GM12873 (cell line): ENCODE data around the gene VBP1.
A peak's percentile ranks its signal among the peaks of the same experiment; 100 is the strongest.

Source experiments
- TF ChIP-seq, protein P1 (sequence below): IDR thresholded peaks from 2 replicates; pipeline ENCODE4 v1.5.1; 2012; ENCODE audit warnings: low read depth, mild to moderate bottlenecking, moderate library complexity, low read length, control low read depth; ENCODE audit not compliant: insufficient read depth; ENCODE audit errors: missing control alignments

VBP1 gene, protein sequence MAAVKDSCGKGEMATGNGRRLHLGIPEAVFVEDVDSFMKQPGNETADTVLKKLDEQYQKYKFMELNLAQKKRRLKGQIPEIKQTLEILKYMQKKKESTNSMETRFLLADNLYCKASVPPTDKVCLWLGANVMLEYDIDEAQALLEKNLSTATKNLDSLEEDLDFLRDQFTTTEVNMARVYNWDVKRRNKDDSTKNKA

DNA sequence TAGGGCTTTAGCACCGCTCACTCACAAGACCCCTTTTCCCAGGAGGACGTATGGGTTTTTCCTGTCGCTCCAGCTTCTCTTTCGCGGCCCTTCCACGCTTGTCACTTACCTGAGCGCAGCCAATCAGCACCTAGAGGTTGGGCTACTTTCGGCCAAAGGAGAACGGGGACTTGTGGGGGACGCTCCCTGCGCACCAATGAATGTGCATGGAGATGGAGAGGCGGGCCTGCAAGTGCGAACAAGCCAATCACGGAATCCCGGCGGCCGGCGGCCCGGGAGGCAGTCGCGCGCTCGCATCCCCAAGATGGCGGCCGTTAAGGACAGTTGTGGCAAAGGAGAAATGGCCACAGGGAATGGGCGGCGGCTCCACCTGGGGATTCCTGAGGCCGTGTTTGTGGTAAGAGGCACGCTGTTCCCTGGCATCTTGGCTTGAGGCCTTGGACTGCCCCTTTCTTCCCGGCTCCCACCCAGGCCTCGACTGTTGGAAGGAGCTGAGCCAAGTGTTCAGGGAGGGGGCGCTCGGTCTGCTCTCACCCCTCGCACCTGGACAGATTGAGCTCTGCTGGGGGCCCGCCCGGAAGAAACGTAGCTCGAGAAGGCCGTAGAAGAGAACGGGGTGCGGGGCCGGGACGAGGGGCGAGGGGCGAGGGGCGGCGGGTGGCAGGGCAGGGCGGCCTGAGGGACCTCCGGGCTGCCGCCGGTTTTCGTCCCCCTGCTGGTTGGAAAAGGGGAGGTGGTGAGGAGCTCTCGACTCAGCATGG is at the start of gene VBP1:
Gene VBP1, plus strand, starts transcription at position 282 of the 761 bp plus-strand sequence. Its CDS starts 23 bp downstream, at position 305.
- TF ChIP-seq, protein P1, sequence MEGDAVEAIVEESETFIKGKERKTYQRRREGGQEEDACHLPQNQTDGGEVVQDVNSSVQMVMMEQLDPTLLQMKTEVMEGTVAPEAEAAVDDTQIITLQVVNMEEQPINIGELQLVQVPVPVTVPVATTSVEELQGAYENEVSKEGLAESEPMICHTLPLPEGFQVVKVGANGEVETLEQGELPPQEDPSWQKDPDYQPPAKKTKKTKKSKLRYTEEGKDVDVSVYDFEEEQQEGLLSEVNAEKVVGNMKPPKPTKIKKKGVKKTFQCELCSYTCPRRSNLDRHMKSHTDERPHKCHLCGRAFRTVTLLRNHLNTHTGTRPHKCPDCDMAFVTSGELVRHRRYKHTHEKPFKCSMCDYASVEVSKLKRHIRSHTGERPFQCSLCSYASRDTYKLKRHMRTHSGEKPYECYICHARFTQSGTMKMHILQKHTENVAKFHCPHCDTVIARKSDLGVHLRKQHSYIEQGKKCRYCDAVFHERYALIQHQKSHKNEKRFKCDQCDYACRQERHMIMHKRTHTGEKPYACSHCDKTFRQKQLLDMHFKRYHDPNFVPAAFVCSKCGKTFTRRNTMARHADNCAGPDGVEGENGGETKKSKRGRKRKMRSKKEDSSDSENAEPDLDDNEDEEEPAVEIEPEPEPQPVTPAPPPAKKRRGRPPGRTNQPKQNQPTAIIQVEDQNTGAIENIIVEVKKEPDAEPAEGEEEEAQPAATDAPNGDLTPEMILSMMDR = peak; percentile 58

DNA sequence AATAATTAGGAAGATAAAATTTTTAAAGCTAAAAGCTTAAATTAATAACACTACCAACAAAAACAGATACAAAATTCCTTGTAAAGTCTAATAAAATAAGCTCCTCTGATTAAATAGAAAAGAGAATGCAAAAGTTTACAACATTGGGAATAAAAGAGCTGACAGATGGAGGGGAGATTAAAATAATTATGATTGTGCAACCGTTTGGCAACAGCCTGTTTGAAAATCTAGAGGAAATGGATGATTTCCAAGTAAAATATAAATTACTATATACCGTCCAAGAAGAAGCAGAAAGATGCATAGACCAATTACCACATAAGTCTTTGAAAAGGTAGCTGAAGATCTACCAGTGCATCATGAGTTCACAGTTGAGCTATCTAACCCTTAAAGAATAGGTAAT is 46.4 kb upstream of the VBP1 start:
- TF ChIP-seq, protein P1 = no peak

DNA sequence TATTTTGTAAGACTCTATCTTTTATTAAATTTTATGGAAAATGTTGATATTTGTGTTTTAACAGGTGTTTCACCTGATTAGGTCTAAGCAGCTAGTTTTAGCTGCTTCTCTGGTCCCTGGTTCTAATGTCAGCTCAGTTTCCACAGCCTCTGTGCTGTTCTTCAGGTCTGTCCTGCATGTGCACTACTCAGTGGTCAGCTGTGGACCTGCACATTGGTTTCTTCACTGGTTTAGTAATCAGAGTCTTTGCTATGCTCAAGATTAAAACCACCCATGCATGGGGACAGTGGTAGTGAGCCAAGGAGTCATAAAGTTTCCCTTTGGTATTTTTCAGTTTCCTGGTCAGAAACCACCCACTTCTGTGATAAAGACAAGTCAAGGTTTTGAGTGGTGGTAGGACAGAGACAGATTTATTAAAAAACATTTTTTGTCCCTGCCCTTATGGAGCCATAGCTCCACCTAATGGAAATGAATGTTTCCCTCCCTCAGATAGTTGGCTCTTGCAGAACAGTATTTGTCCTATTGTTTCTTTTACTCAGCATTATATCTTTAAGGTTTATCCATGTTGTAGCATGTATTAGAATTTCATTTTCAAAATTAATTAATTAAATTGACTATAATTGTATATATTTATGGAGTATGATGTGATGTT is 36.8 kb upstream of the VBP1 start:
- TF ChIP-seq, protein P1 = no peak

DNA sequence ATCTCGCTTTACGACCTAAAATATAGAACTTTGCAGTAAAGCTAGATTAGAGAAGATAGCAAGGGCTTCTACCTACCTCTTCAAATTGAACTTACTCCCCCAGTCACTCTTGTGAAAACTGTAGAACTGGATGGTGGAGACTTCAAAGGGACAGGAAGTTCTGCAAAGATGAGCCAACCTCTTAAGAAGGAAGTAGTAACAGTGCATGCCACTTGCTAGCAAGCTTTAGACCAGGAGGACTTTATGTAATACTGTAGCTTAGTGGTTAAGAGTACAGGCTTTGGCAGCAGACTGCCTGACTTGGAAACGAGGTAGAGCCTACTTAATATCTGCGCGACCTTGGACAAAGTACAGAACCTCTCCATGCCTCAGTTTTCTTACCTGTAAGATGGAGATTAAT is 27.5 kb upstream of the VBP1 start:
- TF ChIP-seq, protein P1 = no peak

DNA sequence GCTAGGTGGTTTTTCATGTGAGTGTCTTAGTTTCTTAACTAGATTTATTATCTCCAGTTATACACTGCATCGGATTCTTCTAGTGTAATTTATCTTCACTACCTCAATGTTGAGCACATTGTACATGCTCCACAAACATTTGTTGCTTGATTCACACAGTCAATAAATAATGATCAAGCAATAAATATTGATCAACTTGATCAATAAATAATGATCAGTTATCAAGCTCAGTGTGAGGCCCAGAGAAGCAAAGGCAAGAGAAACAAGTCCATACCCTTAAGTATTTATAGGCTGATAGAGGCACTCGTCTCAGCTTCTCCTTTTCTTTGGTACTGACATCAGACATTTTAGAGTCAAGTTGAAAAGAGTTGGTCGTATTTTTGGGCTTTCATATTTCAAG is 5.1 kb upstream of the VBP1 start:
- TF ChIP-seq, protein P1 = no peak

DNA sequence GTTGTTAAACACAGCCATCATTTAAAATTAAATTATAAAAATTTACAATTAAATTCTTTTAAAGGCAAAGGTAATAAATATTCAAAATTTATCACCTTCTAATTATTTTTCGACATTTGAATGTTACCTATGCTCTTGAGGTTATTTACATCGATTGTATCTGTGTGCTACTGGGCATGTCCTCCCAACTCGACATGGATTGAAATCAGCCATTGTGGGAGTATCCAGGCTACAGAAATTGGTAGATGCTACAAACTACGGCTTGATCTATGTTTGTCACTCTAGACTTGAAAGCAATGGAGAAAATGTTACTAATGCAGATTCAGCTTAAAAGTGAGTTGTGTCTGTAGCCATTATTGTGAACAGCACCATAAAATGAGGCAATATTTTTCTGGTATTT is 2.5 kb upstream of the VBP1 start:
- TF ChIP-seq, protein P1 = no peak
